Measurements from ENCODE around the gene SPEF2.

DNA sequence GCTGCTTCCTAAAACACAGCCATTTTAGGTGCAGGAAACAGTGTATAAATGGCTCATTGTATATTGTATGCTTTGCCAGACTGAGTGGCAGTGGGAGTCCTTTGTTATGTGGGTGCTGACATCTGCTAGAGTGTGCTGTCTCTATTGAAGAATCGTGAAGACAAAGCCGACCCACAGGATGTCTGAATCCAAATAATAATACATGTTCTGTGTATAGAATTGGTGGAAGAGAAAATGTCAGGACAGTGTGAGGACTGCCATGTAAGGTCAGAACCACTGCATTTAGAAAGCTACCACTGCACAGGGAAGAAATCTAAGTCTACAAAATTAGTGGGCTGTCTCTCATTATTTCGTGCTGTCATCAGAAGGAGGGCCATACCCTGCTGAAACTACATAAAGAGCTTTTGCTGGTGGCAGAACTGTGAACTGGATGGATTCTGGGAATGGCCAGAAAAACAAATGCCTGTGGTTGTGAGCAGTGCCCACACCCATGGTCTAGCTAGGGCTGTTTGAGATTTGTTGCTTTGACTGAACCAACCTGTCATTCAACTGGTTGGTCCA is 241.5 kb downstream of the SPEF2 start:
- TF ChIP-seq, protein P1, sequence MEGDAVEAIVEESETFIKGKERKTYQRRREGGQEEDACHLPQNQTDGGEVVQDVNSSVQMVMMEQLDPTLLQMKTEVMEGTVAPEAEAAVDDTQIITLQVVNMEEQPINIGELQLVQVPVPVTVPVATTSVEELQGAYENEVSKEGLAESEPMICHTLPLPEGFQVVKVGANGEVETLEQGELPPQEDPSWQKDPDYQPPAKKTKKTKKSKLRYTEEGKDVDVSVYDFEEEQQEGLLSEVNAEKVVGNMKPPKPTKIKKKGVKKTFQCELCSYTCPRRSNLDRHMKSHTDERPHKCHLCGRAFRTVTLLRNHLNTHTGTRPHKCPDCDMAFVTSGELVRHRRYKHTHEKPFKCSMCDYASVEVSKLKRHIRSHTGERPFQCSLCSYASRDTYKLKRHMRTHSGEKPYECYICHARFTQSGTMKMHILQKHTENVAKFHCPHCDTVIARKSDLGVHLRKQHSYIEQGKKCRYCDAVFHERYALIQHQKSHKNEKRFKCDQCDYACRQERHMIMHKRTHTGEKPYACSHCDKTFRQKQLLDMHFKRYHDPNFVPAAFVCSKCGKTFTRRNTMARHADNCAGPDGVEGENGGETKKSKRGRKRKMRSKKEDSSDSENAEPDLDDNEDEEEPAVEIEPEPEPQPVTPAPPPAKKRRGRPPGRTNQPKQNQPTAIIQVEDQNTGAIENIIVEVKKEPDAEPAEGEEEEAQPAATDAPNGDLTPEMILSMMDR (conservative IDR thresholded peaks at IDR 0.05; ENCODE audit: low read depth in 2 of 2) = no peak
- no peak for TF ChIP-seq EZH2 (IDR thresholded peaks at IDR 0.05; ENCODE audit: low read depth, unreplicated experiment)
- TF ChIP-seq, protein P2, sequence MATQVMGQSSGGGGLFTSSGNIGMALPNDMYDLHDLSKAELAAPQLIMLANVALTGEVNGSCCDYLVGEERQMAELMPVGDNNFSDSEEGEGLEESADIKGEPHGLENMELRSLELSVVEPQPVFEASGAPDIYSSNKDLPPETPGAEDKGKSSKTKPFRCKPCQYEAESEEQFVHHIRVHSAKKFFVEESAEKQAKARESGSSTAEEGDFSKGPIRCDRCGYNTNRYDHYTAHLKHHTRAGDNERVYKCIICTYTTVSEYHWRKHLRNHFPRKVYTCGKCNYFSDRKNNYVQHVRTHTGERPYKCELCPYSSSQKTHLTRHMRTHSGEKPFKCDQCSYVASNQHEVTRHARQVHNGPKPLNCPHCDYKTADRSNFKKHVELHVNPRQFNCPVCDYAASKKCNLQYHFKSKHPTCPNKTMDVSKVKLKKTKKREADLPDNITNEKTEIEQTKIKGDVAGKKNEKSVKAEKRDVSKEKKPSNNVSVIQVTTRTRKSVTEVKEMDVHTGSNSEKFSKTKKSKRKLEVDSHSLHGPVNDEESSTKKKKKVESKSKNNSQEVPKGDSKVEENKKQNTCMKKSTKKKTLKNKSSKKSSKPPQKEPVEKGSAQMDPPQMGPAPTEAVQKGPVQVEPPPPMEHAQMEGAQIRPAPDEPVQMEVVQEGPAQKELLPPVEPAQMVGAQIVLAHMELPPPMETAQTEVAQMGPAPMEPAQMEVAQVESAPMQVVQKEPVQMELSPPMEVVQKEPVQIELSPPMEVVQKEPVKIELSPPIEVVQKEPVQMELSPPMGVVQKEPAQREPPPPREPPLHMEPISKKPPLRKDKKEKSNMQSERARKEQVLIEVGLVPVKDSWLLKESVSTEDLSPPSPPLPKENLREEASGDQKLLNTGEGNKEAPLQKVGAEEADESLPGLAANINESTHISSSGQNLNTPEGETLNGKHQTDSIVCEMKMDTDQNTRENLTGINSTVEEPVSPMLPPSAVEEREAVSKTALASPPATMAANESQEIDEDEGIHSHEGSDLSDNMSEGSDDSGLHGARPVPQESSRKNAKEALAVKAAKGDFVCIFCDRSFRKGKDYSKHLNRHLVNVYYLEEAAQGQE (IDR thresholded peaks at IDR 0.05; ENCODE audit: unreplicated experiment) = no peak
- no peak for TF ChIP-seq CREB1 (CRISPR knock-in tag; IDR thresholded peaks at IDR 0.05; ENCODE audit: low read depth)
